Measurements from ENCODE around the gene TCF7L2.

Gene TCF7L2

GRCh38 chr10:112966194-112966855 lies 16.3 kb downstream of the TCF7L2 start:
- TF ChIP-seq CTCF (IDR thresholded peaks at IDR 0.05), result no peak
- DNase-seq (ENCODE audit: low spot score), result no peak
- H3K4me3 ChIP-seq, result no peak overlapping the region
- peak overlapping the region; percentile 3 to 13 for H3K27ac ChIP-seq

GRCh38 chr10:112967200-112967599 lies 17.2 kb downstream of the TCF7L2 start:
- H3K27ac ChIP-seq, result no peak overlapping the region

GRCh38 chr10:112969131-112969530 lies 19.1 kb downstream of the TCF7L2 start:
- Histone ChIP-seq H3K4me3 (no peak overlapping the region), H3K27ac (no peak overlapping the region)
- no peak for DNase-seq (ENCODE audit: low spot score)
- no peak for TF ChIP-seq CTCF (IDR thresholded peaks at IDR 0.05)

More at GRCh38 chr10:112967200-112967599, 17.2 kb downstream of the TCF7L2 start:
- no peak overlapping the region for H3K4me3 ChIP-seq
- DNase-seq (ENCODE audit: low spot score), result no peak
- no peak for TF ChIP-seq CTCF (IDR thresholded peaks at IDR 0.05)

GRCh38 chr10:112969542-112969941 lies 19.5 kb downstream of the TCF7L2 start:
- Histone ChIP-seq H3K4me3 (no peak overlapping the region), H3K27ac (no peak overlapping the region)
- DNase-seq (ENCODE audit: low spot score), result no peak
- TF ChIP-seq CTCF (IDR thresholded peaks at IDR 0.05), result no peak

- TF ChIP-seq CTCF (IDR thresholded peaks at IDR 0.05), result no peak
Observed at GRCh38 chr10:112970021-112970420, 20.0 kb downstream of the TCF7L2 start.

GRCh38 chr10:112972606-112973005 lies 22.6 kb downstream of the TCF7L2 start:
- no peak overlapping the region for H3K4me3 ChIP-seq
- TF ChIP-seq CTCF (IDR thresholded peaks at IDR 0.05), result no peak
- no peak overlapping the region for H3K27ac ChIP-seq
- no peak for DNase-seq (ENCODE audit: low spot score)

More at GRCh38 chr10:112970021-112970420, 20.0 kb downstream of the TCF7L2 start:
- no peak overlapping the region for H3K4me3 ChIP-seq
- DNase-seq (ENCODE audit: low spot score), result no peak
- H3K27ac ChIP-seq, result no peak overlapping the region

GRCh38 chr10:112973046-112973445 lies 23.0 kb downstream of the TCF7L2 start:
- no peak for TF ChIP-seq CTCF (IDR thresholded peaks at IDR 0.05)
- no peak for DNase-seq (ENCODE audit: low spot score)
- no peak overlapping the region for H3K27ac ChIP-seq
- no peak overlapping the region for H3K4me3 ChIP-seq
